ENCODE results near the gene SEPTIN8.

The SEPTIN8 gene

GRCh38 chr5:132746592-132746953, 30.5 kb downstream of the SEPTIN8 start:
- no peak for DNase-seq

GRCh38 chr5:132744659-132745058, 32.4 kb downstream of the SEPTIN8 start:
- no peak for DNase-seq

DNA sequence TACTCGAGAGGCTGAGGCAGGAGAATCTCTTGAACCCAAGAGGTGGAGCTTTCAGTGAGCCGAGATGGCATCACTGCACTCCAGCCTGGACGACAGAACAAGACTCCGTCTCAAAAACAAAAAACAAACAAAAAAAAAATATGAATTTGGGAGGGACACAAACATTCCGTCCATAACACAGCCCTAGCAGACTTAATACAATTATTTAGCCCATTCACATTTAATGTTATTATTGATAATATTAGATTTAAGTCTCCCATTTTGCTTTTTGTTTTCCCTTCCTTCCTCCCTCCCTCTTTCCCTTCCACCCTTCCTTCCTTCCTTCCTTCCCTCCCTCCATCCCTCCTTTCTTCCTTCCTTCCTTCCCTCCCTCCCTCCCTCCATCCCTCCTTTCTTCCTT, 34.4 kb downstream of the SEPTIN8 start:
- DNase-seq, result no peak

DNA sequence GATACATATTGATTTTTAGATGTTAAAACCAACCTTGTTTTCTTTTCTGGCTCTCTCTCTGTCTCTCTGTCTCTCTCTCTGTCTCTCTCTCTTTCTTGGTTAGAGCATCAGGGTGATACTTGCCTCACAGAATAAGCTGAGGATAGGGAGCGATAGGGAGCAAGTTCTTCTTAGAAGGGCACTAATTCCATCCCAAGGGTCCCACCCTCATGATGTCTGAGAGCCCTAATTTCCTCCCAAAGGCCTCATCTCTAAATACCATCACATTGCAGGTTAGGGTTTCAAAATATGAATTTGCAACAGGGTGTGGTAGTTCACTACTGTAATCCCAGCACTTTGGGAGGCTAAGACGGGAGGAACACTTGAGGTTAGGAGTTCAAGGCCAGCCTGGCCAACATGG, 34.9 kb downstream of the SEPTIN8 start:
- DNase-seq, result no peak

GRCh38 chr5:132739232-132739631, 37.8 kb downstream of the SEPTIN8 start:
- no peak for DNase-seq

GRCh38 chr5:132737982-132738681, 38.9 kb downstream of the SEPTIN8 start:
- DNase-seq, result no peak

GRCh38 chr5:132736853-132737833, 39.9 kb downstream of the SEPTIN8 start, which contains the start of gene KIF3A:
TSS of gene KIF3A (minus strand) at chr5:132737546. CDS start at chr5:132737419, 127 bp downstream.
- DNase-seq, result peak; percentile 93 to 97

GRCh38 chr5:132734687-132735086, 42.4 kb downstream of the SEPTIN8 start:
- no peak for DNase-seq

- DNase-seq, result no peak
Measured at GRCh38 chr5:132733499-132734148, 43.4 kb downstream of the SEPTIN8 start.

DNA sequence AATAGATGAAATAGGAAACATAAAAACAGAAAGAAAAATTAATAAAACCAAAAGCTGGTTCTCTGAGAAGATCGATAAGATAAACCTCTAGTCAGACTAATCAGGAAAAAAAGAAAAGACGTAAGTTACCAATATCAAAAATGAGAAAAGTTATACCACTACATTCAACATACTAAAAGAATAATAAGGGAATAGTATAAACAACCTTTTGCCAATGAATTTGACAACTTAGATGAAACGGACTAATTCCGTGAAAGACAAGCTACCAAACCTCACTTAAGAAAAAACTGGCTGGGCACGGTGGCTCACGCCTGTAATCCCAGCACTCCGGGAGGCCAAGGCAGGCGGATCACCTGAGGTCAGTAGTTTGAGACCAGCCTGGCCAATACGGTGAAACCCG, 47.1 kb downstream of the SEPTIN8 start:
- DNase-seq, result no peak

DNA sequence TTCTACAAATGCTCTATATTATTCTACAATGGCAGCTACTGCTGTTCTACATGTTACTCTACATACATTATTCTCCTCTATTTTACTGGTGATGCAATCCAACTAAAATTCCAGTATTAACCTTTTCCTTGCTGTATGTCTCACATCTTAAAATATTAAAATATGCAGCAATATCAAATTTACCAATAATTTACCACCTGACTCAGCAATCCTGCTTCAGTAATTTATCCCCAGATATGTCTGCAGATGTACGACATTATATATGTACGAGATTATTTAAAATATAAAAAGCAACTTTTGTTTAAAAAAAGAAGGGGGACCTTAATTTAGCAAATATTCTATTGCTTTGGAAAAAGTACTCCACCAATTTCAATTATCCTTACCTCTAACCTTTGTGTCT, 51.3 kb downstream of the SEPTIN8 start:
- no peak for DNase-seq

GRCh38 chr5:132718544-132719312, 58.3 kb downstream of the SEPTIN8 start:
- no peak for DNase-seq

- DNase-seq, result peak; percentile 49 to 74
Measured at GRCh38 chr5:132714456-132715307, 62.4 kb downstream of the SEPTIN8 start.

GRCh38 chr5:132708645-132709044, 68.4 kb downstream of the SEPTIN8 start:
- DNase-seq, result peak in 1 of 2 experiments; percentile 4

GRCh38 chr5:132704875-132705274, 72.2 kb downstream of the SEPTIN8 start:
- no peak for DNase-seq
